Suprapubic skin (tissue), 4 donors: ENCODE results near the gene HOXA9. TPM values are rescaled to one million over a fixed set of nuclear protein-coding genes. Genes with fewer than 3 reads are reported as not detected.

Experiments
- DNase-seq, 2 donors: peaks; one replicate each; pipeline ENCODE4 v3.0.0-alpha.2; 2019; ENCODE audit warnings: low spot score in 2 of 2
- H3K27ac ChIP-seq: fragments of 200-600 bp; sonication (generic); one replicate; pipeline ENCODE4 v1.5.1; 2019
- H3K27me3 ChIP-seq: fragments of 200-600 bp; sonication (generic); one replicate; pipeline ENCODE4 v1.5.1; 2019
- H3K36me3 ChIP-seq: fragments of 200-600 bp; sonication (generic); one replicate; pipeline ENCODE4 v1.5.1; 2019
- H3K4me1 ChIP-seq: fragments of 200-600 bp; sonication (generic); one replicate; pipeline ENCODE4 v1.5.1; 2019
- H3K4me3 ChIP-seq: fragments of 200-600 bp; sonication (generic); one replicate; pipeline ENCODE4 v1.5.1; 2019; ENCODE audit warnings: mild to moderate bottlenecking
- H3K9me3 ChIP-seq: fragments of 200-600 bp; sonication (generic); one replicate; pipeline ENCODE4 v1.5.1; 2019
- EP300 ChIP-seq: sonication (generic); formaldehyde crosslinking; IDR thresholded peaks from one replicate; pipeline ENCODE4 v1.6.1; 2017; ENCODE audit warnings: antibody characterized with exemption
- POLR2A ChIP-seq, 2 donors: fragments of 450-650 bp; IDR thresholded peaks; one replicate each; pipeline ENCODE4 v1.6.1; 2017; ENCODE audit warnings: antibody characterized with exemption in 2 of 2, mild to moderate bottlenecking in 2 of 2, moderate library complexity in 2 of 2
- POLR2AphosphoS5 ChIP-seq, 3 donors: sonication (generic); formaldehyde crosslinking; IDR thresholded peaks; one replicate each; pipeline ENCODE4 v1.6.1; 2017; ENCODE audit warnings: antibody characterized with exemption in 3 of 3
- WGBS: methylation state at CpG from one replicate; pipeline ENCODE4 v1.1.5; 2018; 5-methylcytosine and 5-hydroxymethylcytosine counted together
- total RNA-seq, 4 donors: library from RNA; depleted of rRNA; stranded (reverse); fragments of >200 nt; gene quantifications; one replicate each; pipeline ENCODE4 v1.1.0, GENCODE V29; 2016
- TF ChIP-seq, protein P1 (sequence below), 2 donors: fragments of 200-600 bp in 1 of 2; fragments of 450-650 bp in 1 of 2; sonication (generic) in 1 of 2; IDR thresholded peaks; one replicate each; pipeline ENCODE4 v1.5.1; 2016 to 2019; ENCODE audit warnings: antibody characterized with exemption in 2 of 2, mild to moderate bottlenecking in 1 of 2, moderate library complexity in 1 of 2

The HOXA9 gene
- total RNA-seq, 4 donors from 2014 or later, result 26.7 to 64.8 (median 48.7) TPM

DNA sequence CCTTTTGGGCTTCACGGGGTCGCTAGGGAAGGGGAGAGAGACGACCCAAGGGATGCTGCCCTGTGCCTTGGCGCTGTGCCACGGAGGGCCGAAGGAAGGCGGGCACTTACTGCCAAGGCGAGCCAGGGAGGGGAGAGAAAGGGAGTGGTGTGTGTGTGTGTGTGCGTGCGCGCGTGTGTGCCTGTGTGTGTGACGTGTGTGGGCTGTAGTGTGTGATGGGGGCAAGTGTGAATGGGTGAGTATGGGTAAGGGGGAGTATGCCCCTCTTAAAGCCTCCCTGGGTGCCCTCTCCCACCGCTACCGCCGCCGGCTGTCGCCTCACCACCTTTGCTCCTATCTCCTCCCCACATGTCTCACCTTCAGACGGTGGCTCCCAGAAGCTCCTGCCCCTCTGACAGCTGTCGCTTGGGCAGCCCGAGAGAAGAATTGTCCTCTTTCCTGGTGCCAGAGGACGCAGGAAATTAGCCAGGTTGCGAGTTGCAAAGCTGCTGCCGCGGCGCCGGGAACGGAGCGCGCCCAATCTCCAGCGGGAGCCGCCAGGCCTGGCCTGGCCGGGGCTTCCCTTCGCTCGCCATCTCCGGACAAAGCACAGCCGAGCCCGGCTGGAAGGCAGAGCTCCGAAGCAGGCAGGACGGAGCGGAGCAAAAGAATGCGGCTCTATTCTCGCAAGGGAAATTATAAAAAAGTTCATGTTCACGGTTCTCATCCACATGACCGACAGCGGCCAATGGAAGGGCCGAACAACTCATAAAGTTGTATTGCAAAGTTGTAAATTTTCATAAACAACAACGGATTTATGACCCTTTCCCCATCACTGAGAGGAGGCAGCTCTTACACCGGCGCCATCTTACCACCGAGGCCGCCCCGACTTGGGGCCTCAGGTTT is 13.2 kb downstream of the HOXA9 start, which contains the start of gene HOXA3:
TSS of gene HOXA3 (minus strand) at position 653 of the 885 bp plus-strand sequence. CDS start 41,943 bp downstream, outside the sequence.
- Histone ChIP-seq H3K36me3 (no peaks in the 10 kb centered on the region), H3K4me3 (peak within 1 kb of the TSS; percentile 53), H3K4me1 (peaks cover 96% of the 10 kb centered on the region), H3K27me3 (peaks cover 19% of the 10 kb centered on the region), H3K27ac (peak within 1 kb of the TSS; percentile 97), H3K9me3 (no peaks in the 10 kb centered on the region)
- peak; percentile 81 to 86 for DNase-seq
- TF ChIP-seq POLR2A (IDR thresholded peaks at IDR 0.05) (peak in 1 of 2 donors; percentile 44), POLR2AphosphoS5 (IDR thresholded peaks at IDR 0.05) (peak in 2 of 3 donors; percentile 1 to 85)
- TF ChIP-seq, protein P1, sequence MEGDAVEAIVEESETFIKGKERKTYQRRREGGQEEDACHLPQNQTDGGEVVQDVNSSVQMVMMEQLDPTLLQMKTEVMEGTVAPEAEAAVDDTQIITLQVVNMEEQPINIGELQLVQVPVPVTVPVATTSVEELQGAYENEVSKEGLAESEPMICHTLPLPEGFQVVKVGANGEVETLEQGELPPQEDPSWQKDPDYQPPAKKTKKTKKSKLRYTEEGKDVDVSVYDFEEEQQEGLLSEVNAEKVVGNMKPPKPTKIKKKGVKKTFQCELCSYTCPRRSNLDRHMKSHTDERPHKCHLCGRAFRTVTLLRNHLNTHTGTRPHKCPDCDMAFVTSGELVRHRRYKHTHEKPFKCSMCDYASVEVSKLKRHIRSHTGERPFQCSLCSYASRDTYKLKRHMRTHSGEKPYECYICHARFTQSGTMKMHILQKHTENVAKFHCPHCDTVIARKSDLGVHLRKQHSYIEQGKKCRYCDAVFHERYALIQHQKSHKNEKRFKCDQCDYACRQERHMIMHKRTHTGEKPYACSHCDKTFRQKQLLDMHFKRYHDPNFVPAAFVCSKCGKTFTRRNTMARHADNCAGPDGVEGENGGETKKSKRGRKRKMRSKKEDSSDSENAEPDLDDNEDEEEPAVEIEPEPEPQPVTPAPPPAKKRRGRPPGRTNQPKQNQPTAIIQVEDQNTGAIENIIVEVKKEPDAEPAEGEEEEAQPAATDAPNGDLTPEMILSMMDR (IDR thresholded peaks at IDR 0.05), result no peak
- under 1% methylated on average over 39 of the region's 53 CpGs for WGBS

DNA sequence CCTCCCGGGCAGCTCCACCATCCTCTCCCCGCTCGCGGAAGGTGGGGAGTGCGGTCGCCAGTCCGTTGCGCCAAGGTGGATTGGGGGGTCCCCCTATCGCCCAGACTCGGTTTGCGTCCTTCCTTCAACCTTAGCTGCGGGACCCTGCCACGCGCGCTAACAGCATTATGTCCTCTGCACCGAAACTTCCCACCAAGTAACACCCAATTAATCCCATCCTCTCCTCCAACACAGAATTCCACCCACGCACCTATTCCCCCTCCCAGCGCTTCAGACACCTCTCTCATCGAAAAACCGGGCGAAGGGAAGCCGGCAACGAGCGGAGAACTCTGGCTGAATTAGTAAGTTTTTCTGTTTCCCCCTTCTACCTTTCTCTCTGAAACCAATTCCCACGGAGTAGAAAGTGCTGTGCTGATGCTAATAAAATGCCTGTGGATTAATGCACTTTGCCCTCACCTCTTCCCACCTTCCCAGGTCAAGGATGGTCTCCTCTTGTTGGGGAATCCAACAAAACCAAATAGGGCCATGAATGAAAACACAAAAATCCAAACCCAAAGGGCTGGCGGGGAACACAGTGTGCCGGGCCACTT is 13.9 kb downstream of the HOXA9 start:
- H3K4me1 ChIP-seq, result peaks cover 96% of the 10 kb centered on the region
- peak overlapping the region; percentile 53 for H3K4me3 ChIP-seq

DNA sequence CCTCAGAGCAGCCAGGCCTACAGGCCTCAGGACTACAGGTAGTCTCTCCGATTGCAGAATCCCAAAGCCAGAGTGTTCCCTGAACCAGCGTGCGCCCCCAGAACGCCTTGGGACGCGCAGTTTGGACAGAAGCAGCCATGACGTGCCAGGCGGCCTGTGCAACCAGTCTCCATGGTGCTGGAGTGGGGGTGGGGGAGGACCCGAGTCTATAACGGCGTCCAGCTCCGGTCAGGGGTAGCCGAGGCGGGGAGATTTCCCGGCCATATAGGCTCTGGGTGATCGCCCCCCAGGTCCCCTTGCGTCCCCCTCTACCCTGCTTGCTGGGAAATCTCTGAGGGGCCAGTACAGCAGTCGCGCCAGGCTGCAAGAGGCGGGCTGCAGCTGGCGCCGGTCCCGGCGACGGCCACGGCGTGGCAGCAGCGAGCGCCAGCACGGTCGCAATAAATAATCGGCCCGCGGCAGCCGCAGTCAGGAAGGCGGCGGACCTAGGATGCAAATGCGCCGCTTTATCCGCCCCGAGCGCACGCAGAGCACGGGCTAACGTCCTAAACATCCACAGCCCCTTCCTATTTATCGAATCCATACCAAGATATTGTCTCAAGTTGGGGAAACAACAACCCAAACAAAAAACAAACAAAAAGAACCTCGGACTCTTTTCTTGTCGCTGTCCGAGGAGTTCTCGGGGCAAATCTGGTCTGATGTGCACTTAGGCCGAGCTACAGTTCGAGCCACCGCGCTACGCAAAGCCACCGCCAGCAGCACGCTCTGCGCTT is 14.6 kb downstream of the HOXA9 start:
- TF ChIP-seq POLR2A (IDR thresholded peaks at IDR 0.05) (peak in 1 of 2 donors; percentile 47), POLR2AphosphoS5 (IDR thresholded peaks at IDR 0.05) (peak in 2 of 3 donors; percentile 44 to 89), EP300 (no peak)
- TF ChIP-seq, protein P1 (IDR thresholded peaks at IDR 0.05), result peak; percentile 56 to 95
- Histone ChIP-seq H3K36me3 (peaks cover under 1% of the 10 kb centered on the region), H3K4me3 (peak overlapping the region; percentile 53), H3K27me3 (peaks cover 14% of the 10 kb centered on the region), H3K9me3 (no peaks in the 10 kb centered on the region), H3K4me1 (peaks cover 97% of the 10 kb centered on the region), H3K27ac (peak overlapping the region; percentile 97)
- peak; percentile 86 to 90 for DNase-seq
- 2% methylated on average over 11 of the region's 58 CpGs for WGBS

More for the DNA sequence above, 13.9 kb downstream of the HOXA9 start:
- peak overlapping the region; percentile 97 for H3K27ac ChIP-seq
- peaks cover 19% of the 10 kb centered on the region for H3K27me3 ChIP-seq
- WGBS, result 2% methylated on average over 19 of the region's 27 CpGs
- peak in 1 of 2 donors; percentile 74 for DNase-seq
- no peaks in the 10 kb centered on the region for H3K9me3 ChIP-seq
- no peak for TF ChIP-seq EP300
- TF ChIP-seq, protein P1 (IDR thresholded peaks at IDR 0.05), result no peak
- TF ChIP-seq POLR2A (IDR thresholded peaks at IDR 0.05), result no peak
- TF ChIP-seq POLR2AphosphoS5 (IDR thresholded peaks at IDR 0.05), result no peak
- H3K36me3 ChIP-seq, result no peaks in the 10 kb centered on the region

DNA sequence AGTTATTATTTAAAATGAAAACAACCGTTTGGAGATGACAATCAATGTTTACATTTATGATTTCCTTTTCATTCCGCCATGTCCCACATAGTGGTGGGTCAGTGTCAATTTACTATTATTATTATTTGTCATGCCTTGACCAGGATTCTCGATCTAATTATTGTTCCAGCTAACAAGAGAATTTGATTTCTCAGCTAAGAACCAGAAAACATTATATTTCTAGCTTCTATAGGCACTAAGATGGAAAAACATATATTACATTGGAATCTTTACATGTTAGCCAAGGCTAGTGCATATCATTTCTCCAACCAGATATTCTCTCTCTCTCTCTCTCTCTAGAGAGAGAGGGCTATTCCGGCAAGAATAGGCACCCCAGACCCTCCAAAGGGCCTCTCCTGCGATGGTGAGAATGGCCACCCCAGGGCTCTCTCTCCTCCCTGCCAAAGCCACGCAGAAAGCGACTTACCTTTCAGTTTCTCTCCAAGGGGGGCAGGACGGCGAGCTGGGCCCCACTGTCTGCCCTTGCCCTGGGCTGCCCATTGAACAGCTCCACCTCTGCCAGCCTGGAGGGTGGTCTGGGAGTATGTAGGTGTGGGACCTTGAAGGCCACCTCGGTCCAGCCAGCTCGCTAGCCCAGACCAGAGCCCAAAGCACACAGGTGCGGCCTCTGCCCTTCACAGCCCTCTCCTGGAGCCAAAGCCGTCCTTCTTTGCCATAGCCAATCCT is 15.3 kb downstream of the HOXA9 start:
- 32% methylated on average over 5 of the region's 13 CpGs for WGBS
- H3K9me3 ChIP-seq, result no peaks in the 10 kb centered on the region
- peaks cover 8% of the 10 kb centered on the region for H3K36me3 ChIP-seq
- H3K27ac ChIP-seq, result peak overlapping the region; percentile 97
- TF ChIP-seq, protein P1 (IDR thresholded peaks at IDR 0.05), result no peak
- no peak for TF ChIP-seq POLR2AphosphoS5 (IDR thresholded peaks at IDR 0.05)
- no peak for TF ChIP-seq EP300
- no peak for TF ChIP-seq POLR2A (IDR thresholded peaks at IDR 0.05)
- peak overlapping the region; percentile 53 for H3K4me3 ChIP-seq
- H3K27me3 ChIP-seq, result peaks cover 14% of the 10 kb centered on the region
- DNase-seq, result peak; percentile 79 to 80
- H3K4me1 ChIP-seq, result peaks cover 89% of the 10 kb centered on the region
